OCI-LY3 (cell line): ENCODE results near the gene ABCG4.

ENCODE experiments used
- H2AFZ ChIP-seq: fragments of 200-600, 300-600 bp; shearing (Covaris generic); 2 replicates; pipeline ENCODE4 v1.6.0; 2014; ENCODE audit warnings: antibody characterized with exemption, low read depth, low read length
- H3K27ac ChIP-seq: fragments of 200-600, 300-600 bp; sonication (generic); 2 replicates; pipeline ENCODE4 v1.5.1; 2014; ENCODE audit warnings: mild to moderate bottlenecking, low read length, moderate library complexity, mixed read lengths
- H3K27me3 ChIP-seq: fragments of 200-600, 300-600 bp; sonication (generic); 2 replicates; pipeline ENCODE4 v1.6.1; 2014; ENCODE audit warnings: low read depth, low read length, mixed read lengths
- H3K36me3 ChIP-seq: fragments of 200-600, 300-600 bp; sonication (generic); replicated peaks from 2 replicates; pipeline ENCODE3; 2014; ENCODE audit warnings: low read depth, low read length, mixed read lengths
- H3K4me1 ChIP-seq: fragments of 300-600, 200-600 bp; sonication (generic); 2 replicates; pipeline ENCODE4 v1.6.1; 2014; ENCODE audit warnings: low read length, mixed read lengths
- H3K4me2 ChIP-seq: fragments of 200-600, 300-600 bp; sonication (generic); 2 replicates; pipeline ENCODE4 v1.6.1; 2014; ENCODE audit warnings: low read length, mixed read lengths
- H3K4me3 ChIP-seq: fragments of 300-600, 200-600 bp; sonication (generic); 2 replicates; pipeline ENCODE4 v1.5.1; 2014; ENCODE audit warnings: antibody characterized with exemption, mild to moderate bottlenecking, low read length, moderate library complexity
- H3K79me2 ChIP-seq: fragments of 300-600, 200-600 bp; shearing (Covaris generic); 2 replicates; pipeline ENCODE4 v1.6.1; 2014; ENCODE audit warnings: mild to moderate bottlenecking, low read length, mixed read lengths
- H3K9ac ChIP-seq: fragments of 300-600, 200-600 bp; shearing (Covaris generic); 2 replicates; pipeline ENCODE4 v1.6.0; 2014; ENCODE audit warnings: mild to moderate bottlenecking, low read length, moderate library complexity
- H3K9me3 ChIP-seq: fragments of 200-600, 300-600 bp; shearing (Covaris generic); 2 replicates; pipeline ENCODE4 v1.6.1; 2014; ENCODE audit warnings: low read length, mixed read lengths; ENCODE audit not compliant: insufficient read depth
- H4K20me1 ChIP-seq: fragments of 200-600, 300-600 bp; sonication (generic); 2 replicates; pipeline ENCODE4 v1.6.1; 2016; ENCODE audit warnings: low read length, mixed read lengths; ENCODE audit not compliant: insufficient read depth
- CTCF ChIP-seq: fragments of 200-600, 300-600 bp; sonication (generic); IDR thresholded peaks from 2 replicates; pipeline ENCODE4 v1.5.1; 2014; ENCODE audit warnings: antibody characterized with exemption, low read length, low read depth
- EZH2phosphoT487 ChIP-seq: fragments of 200-600 bp; shearing (Covaris generic); IDR thresholded peaks from 2 replicates; pipeline ENCODE4 v1.6.1; 2018; ENCODE audit warnings: antibody characterized with exemption, mixed run types, low read depth

The ABCG4 gene

GRCh38 chr11:119193626-119194025 is 44.8 kb downstream of the ABCG4 start:
- Histone ChIP-seq H3K36me3 (no peaks in the 10 kb centered on the region), H3K4me3 (no peak overlapping the region), H3K4me1 (peaks cover 4% of the 10 kb centered on the region; the same call in 1 of the 2 replicates), H3K27me3 (no peaks in the 10 kb centered on the region), H3K9me3 (no peaks in the 10 kb centered on the region), H3K79me2 (no peaks in the 10 kb centered on the region), H3K4me2 (no peak overlapping the region), H4K20me1 (no peaks in the 10 kb centered on the region), H2AFZ (no peak overlapping the region), H3K9ac (no peak overlapping the region), H3K27ac (no peak overlapping the region)
- no peak for TF ChIP-seq EZH2phosphoT487
- no peak for TF ChIP-seq CTCF

DNA sequence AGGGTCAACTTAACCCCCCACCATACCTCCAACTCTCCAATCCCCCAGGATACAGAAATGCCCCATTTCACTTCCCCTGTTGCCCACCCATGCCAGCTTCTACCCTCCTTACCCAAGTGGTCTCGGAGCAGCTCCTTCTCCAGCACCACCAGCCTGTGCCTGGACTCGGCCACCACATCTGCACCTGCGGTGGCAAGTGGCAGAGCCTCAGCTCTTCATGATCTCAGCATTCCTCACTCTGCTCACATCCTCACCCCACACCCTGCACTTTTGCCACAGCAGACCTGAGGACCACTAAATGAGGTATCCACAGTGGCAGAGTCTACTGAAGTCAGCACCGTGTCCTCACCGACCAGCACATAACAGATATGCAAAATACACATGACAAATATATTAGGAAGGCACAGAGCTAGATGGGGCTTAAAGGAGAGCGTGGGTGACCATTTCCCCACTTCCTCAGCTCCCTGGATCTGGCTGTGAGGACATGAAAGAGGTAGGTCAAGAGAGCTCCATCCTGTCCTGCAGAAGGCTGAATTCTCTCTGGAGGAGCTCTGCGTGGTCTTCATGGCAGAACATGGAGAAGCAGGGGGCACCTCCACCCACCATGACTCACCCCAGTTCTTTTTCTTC is 46.1 kb downstream of the ABCG4 start:
- Histone ChIP-seq H4K20me1 (no peaks in the 10 kb centered on the region), H3K4me1 (peaks cover 4% of the 10 kb centered on the region; the same call in 1 of the 2 replicates), H3K27ac (no peak overlapping the region), H3K4me2 (no peak overlapping the region), H3K27me3 (no peaks in the 10 kb centered on the region), H2AFZ (no peak overlapping the region), H3K9ac (no peak overlapping the region), H3K36me3 (no peaks in the 10 kb centered on the region), H3K79me2 (no peaks in the 10 kb centered on the region), H3K9me3 (no peaks in the 10 kb centered on the region), H3K4me3 (no peak overlapping the region)
- TF ChIP-seq CTCF, result no peak
- TF ChIP-seq EZH2phosphoT487, result no peak

DNA sequence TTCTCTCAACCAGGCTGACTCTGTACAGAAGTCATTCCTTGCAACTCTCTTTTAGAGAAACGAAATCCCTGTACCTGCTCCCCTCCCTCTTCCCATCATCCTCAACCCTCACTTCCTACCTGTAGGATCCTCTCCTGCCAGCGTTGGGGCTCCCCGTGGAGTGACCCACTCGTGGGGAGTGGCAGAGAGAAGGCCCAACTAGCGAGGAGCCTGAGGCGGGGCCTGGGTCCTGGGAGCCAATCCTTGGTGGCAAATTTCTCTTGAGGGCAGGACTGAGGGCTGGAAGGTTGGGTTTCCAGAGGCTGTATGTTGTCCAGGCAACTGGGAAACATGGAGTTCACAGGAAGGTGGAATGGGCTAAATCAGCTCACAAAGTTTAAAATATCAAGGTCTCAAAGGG is 46.8 kb downstream of the ABCG4 start:
- Histone ChIP-seq H3K4me3 (no peak overlapping the region), H3K4me2 (no peak overlapping the region), H3K27me3 (no peaks in the 10 kb centered on the region), H3K9ac (no peak overlapping the region), H3K4me1 (peaks cover 4% of the 10 kb centered on the region; the same call in 1 of the 2 replicates), H3K79me2 (no peaks in the 10 kb centered on the region), H2AFZ (no peak overlapping the region), H3K27ac (no peak overlapping the region), H3K36me3 (no peaks in the 10 kb centered on the region), H4K20me1 (no peaks in the 10 kb centered on the region), H3K9me3 (no peaks in the 10 kb centered on the region)
- TF ChIP-seq CTCF (no peak), EZH2phosphoT487 (no peak)

DNA sequence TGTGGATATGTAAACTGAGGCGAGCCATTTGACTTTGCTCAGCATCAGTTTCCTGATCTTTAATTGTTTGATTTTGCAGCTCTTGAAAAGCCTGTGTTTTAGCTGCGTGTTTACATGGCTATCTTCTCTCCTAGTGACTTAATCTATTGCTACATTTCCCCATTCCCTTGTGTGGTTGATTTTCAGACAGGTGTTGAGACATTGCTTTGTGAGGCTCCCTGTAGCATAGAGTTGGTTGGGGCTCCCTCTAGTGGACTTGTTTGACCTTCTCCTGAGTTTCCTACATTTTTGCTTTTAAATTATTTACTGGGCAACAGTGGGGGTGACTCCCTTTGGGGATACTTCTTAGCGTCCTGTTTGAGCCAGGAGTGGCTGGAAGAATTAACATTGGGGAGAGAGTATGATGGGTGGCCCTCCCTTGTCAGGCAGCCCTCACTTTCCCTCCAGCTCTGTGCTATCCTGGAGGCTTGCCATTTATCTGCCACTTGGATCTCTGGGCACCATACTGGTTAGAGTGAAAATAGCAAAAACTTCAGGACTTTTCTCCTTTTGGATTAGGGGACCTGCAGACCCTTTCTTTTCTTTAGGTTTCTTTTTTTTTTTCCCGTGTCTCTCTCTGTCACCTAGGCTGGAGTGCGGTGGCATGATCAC is 48.1 kb downstream of the ABCG4 start:
- H3K27ac ChIP-seq, result no peak overlapping the region
- no peaks in the 10 kb centered on the region for H3K79me2 ChIP-seq
- no peaks in the 10 kb centered on the region for H3K27me3 ChIP-seq
- no peak overlapping the region for H3K4me2 ChIP-seq
- H2AFZ ChIP-seq, result no peak overlapping the region
- TF ChIP-seq CTCF (peak; percentile 90), EZH2phosphoT487 (no peak)
- H3K9me3 ChIP-seq, result no peaks in the 10 kb centered on the region
- no peaks in the 10 kb centered on the region for H3K36me3 ChIP-seq
- H3K4me3 ChIP-seq, result no peak overlapping the region
- H4K20me1 ChIP-seq, result no peaks in the 10 kb centered on the region
- H3K9ac ChIP-seq, result no peak overlapping the region
- peaks cover 4% of the 10 kb centered on the region; the same call in 1 of the 2 replicates for H3K4me1 ChIP-seq
